ENCODE data around the gene ZNF521. TPM values are rescaled to one million over a fixed set of nuclear protein-coding genes. Genes with fewer than 3 reads are reported as not detected.

Gene ZNF521
- total and polyA plus RNA-seq, 2 experiments from 2014 or later: 3.1 to 9.2 TPM

GRCh38 chr18:25326361-25326952, 25.5 kb downstream of the ZNF521 start:
- no peaks in the 10 kb centered on the region for H3K79me2 ChIP-seq (replicated peaks; ENCODE audit: insufficient read depth)

More at GRCh38 chr18:25326361-25326952, 25.5 kb downstream of the ZNF521 start:
- ATAC-seq (no peak), DNase-seq (ENCODE audit: low spot score) (no peak)
- no peaks in the 10 kb centered on the region for H3F3A ChIP-seq (replicated peaks; ENCODE audit: low read depth)
- H3K27ac ChIP-seq (ENCODE audit: low read depth): no peak overlapping the region
- Mint-ChIP-seq H3K4me3 (no peak overlapping the region), H3K27ac (no peak overlapping the region), H3K27me3 (ENCODE audit: insufficient read depth, low read depth, poor library complexity) (no peaks in the 10 kb centered on the region), H3K36me3 (ENCODE audit: low read depth) (no peaks in the 10 kb centered on the region), H3K9me3 (no peaks in the 10 kb centered on the region), H3K4me1 (peaks cover 40% of the 10 kb centered on the region)
- H3K36me3 ChIP-seq (ENCODE audit: insufficient read depth): no peaks in the 10 kb centered on the region
- H3K9me2 ChIP-seq (ENCODE audit: insufficient read depth): no peaks in the 10 kb centered on the region
- H2AFZ ChIP-seq: no peak overlapping the region
- TF ChIP-seq ZNF462 (CRISPR knock-in tag; IDR thresholded peaks at IDR 0.05) (no peak), EZH2phosphoT487 (IDR thresholded peaks at IDR 0.05; ENCODE audit: unreplicated experiment) (no peak), ZNF114 (CRISPR knock-in tag; IDR thresholded peaks at IDR 0.05) (no peak), EZH2 (IDR thresholded peaks at IDR 0.05; ENCODE audit: low read depth, unreplicated experiment) (no peak), STAT1 (IDR thresholded peaks at IDR 0.05; ENCODE audit: unreplicated experiment) (no peak), REST (IDR thresholded peaks at IDR 0.05; ENCODE audit: unreplicated experiment) (no peak), CREB1 (CRISPR knock-in tag; IDR thresholded peaks at IDR 0.05; ENCODE audit: low read depth) (no peak), POLR2AphosphoS5 (IDR thresholded peaks at IDR 0.05; ENCODE audit: low read depth) (no peak), ETS1 (IDR thresholded peaks at IDR 0.05) (no peak), NANOG (IDR thresholded peaks at IDR 0.05; ENCODE audit: borderline replicate concordance) (no peak), JUNB (IDR thresholded peaks at IDR 0.05; ENCODE audit: unreplicated experiment) (no peak), ZNF331 (CRISPR knock-in tag; IDR thresholded peaks at IDR 0.05; ENCODE audit: low read depth) (no peak)
- TF ChIP-seq, protein P1, sequence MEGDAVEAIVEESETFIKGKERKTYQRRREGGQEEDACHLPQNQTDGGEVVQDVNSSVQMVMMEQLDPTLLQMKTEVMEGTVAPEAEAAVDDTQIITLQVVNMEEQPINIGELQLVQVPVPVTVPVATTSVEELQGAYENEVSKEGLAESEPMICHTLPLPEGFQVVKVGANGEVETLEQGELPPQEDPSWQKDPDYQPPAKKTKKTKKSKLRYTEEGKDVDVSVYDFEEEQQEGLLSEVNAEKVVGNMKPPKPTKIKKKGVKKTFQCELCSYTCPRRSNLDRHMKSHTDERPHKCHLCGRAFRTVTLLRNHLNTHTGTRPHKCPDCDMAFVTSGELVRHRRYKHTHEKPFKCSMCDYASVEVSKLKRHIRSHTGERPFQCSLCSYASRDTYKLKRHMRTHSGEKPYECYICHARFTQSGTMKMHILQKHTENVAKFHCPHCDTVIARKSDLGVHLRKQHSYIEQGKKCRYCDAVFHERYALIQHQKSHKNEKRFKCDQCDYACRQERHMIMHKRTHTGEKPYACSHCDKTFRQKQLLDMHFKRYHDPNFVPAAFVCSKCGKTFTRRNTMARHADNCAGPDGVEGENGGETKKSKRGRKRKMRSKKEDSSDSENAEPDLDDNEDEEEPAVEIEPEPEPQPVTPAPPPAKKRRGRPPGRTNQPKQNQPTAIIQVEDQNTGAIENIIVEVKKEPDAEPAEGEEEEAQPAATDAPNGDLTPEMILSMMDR (conservative IDR thresholded peaks at IDR 0.05; ENCODE audit: low read depth in 2 of 2): no peak
- H3K4me3 ChIP-seq: no peak overlapping the region
- H3K27me3 ChIP-seq (ENCODE audit: insufficient read depth): no peaks in the 10 kb centered on the region
- no peak overlapping the region for H3K4me2 ChIP-seq
- H4K20me1 ChIP-seq (replicated peaks; ENCODE audit: insufficient read depth): no peaks in the 10 kb centered on the region
- peaks cover 8% of the 10 kb centered on the region; the same call in 1 of the 2 replicates for H3K4me1 ChIP-seq (ENCODE audit: insufficient read depth)

All from GM23338 (cell line).